ENCODE data around the gene MAP2K6. TPM values are rescaled to one million over a fixed set of nuclear protein-coding genes. Genes with fewer than 3 reads are reported as not detected.

Gene MAP2K6
- total and polyA plus RNA-seq, 10 of the 15 experiments (the other 5 are each of a cell fraction or from before 2014, with no cell fraction given) = 15.6 to 70.3 (median 22.9) TPM

- TF ChIP-seq RELB (IDR thresholded peaks at IDR 0.05; ENCODE audit: low read depth) (peak; percentile 43; the same call in 1 of the 2 replicates), USF1 (IDR thresholded peaks at IDR 0.05; ENCODE audit: borderline replicate concordance, extremely low read length, insufficient read depth, low read depth, low read length) (no peak), CREB1 (IDR thresholded peaks at IDR 0.05; ENCODE audit: low read depth) (no peak), BCLAF1 (IDR thresholded peaks at IDR 0.05) (no peak), SUPT20H (IDR thresholded peaks at IDR 0.05; ENCODE audit: borderline replicate concordance, control insufficient read depth, low read depth, low read length) (no peak), NRF1 (conservative IDR thresholded peaks at IDR 0.05; ENCODE audit: low read depth, low read length) (no peak), RBBP5 (conservative IDR thresholded peaks at IDR 0.05) (no peak), CBX3 (IDR thresholded peaks at IDR 0.05; ENCODE audit: borderline replicate concordance, low read depth) (no peak), ASH2L (IDR thresholded peaks at IDR 0.05; ENCODE audit: borderline replicate concordance, low read depth) (0 out of 2 replicates have a peak, but pooled peaks have one; percentile 77), SMAD5 (IDR thresholded peaks at IDR 0.05; ENCODE audit: low read depth) (no peak), CREM (IDR thresholded peaks at IDR 0.05; ENCODE audit: low read depth) (peak; percentile 56; the same call in 1 of the 2 replicates), HSF1 (IDR thresholded peaks at IDR 0.05; ENCODE audit: low read depth, low read length) (no peak), JUNB (IDR thresholded peaks at IDR 0.05) (peak; percentile 69), MTA2 (IDR thresholded peaks at IDR 0.05; ENCODE audit: low read depth) (peak; percentile 38; the same call in 1 of the 2 replicates), KDM1A (IDR thresholded peaks at IDR 0.05; ENCODE audit: borderline replicate concordance) (no peak), POLR2AphosphoS5 (IDR thresholded peaks at IDR 0.05; ENCODE audit: low read length) (peak; percentile 71), TAF1 (IDR thresholded peaks at IDR 0.05; ENCODE audit: borderline replicate concordance, low read depth, low read length) (no peak), CHD1 (IDR thresholded peaks at IDR 0.05; ENCODE audit: low read depth, low read length) (no peak), DPF2 (IDR thresholded peaks at IDR 0.05) (no peak; the same call in 1 of the 2 replicates), MTA3 (IDR thresholded peaks at IDR 0.05; ENCODE audit: borderline replicate concordance, low read length) (peak; percentile 33; the same call in 1 of the 2 replicates), NR2C2 (IDR thresholded peaks at IDR 0.05; ENCODE audit: borderline replicate concordance, control insufficient read depth, insufficient read length, low read depth) (no peak), HCFC1 (IDR thresholded peaks at IDR 0.05; ENCODE audit: low read length) (no peak), BACH1 (IDR thresholded peaks at IDR 0.05; ENCODE audit: borderline replicate concordance) (no peak), CBFB (IDR thresholded peaks at IDR 0.05; ENCODE audit: low read depth) (peak; percentile 80), RAD51 (IDR thresholded peaks at IDR 0.05) (no peak)
Observed at GRCh38 chr17:69516911-69517310, 102.4 kb downstream of the MAP2K6 start (continued).
